GM21447 (cell line): Measurements from ENCODE around the gene ZCCHC2.

Experiments
- ATAC-seq: cut with Tn5 transposase; IDR thresholded peaks from one replicate; pipeline ENCODE4 v1.9.1; 2021; ENCODE audit not compliant: unreplicated experiment

Gene ZCCHC2

GRCh38 chr18:62607708-62608428, 85.0 kb downstream of the ZCCHC2 start:
- no peak for ATAC-seq

DNA sequence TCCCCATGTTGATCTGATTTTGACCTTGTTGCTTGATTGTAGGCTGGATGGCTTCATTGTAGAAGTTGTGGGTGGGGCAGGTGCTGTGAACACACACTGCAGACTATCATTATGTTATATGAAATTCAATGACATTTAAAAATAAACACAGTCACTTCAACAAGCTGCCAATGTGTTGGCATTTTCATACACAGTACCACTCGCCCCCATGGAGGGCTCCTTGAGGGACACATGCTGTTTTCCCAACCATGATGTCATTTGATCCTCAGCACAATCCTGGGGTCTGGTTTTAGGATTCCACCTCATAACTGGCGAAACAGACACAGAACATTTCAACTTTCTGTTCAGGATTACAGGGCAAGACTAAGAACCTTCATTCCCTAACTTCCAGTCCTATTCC, 86.9 kb downstream of the ZCCHC2 start:
- ATAC-seq = no peak

GRCh38 chr18:62610351-62610700, 87.5 kb downstream of the ZCCHC2 start:
- ATAC-seq = no peak

- no peak for ATAC-seq
Observed at GRCh38 chr18:62610701-62611411, 88.0 kb downstream of the ZCCHC2 start.

GRCh38 chr18:62611453-62612288, 88.8 kb downstream of the ZCCHC2 start:
- ATAC-seq = no peak

- no peak for ATAC-seq
Observed at GRCh38 chr18:62612289-62612645, 89.4 kb downstream of the ZCCHC2 start.

DNA sequence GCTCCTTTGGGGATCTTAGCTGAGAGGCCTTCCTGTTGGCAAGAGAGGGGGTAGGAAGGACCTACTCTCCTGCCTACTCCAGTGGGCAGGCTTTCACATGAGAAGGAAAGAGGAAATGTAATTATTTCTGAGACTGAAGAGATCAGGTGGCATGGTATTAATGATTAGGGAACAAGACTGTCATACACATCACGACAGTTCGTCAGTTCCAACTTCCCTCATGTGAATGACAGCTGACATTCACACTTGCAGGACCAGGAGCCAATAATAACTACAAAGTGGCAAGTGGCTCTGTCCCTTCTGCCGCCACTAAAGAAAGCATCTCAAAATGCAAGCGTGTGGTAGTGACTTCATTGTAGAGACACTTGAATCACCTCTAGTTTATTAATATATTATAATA, 90.0 kb downstream of the ZCCHC2 start:
- no peak for ATAC-seq

DNA sequence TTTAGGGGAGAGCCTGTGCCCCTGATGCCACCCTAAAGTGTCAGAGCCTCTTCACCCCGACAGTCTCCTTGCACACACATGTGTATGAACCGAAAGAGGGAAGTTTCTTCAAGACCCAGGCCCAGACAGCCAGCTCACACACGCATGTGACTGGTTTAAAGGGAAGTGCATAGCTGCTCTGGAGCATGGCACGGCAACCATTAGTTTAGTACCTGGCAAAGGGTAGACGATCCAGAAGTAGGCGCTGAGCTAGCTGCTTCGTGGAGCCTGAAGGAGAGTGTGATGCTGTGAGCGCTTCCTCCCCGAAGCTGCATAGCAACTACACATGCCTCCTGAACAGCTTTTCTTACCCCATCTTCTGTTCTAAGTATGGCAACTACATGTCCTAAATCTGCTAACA, 91.7 kb downstream of the ZCCHC2 start:
- ATAC-seq = no peak

DNA sequence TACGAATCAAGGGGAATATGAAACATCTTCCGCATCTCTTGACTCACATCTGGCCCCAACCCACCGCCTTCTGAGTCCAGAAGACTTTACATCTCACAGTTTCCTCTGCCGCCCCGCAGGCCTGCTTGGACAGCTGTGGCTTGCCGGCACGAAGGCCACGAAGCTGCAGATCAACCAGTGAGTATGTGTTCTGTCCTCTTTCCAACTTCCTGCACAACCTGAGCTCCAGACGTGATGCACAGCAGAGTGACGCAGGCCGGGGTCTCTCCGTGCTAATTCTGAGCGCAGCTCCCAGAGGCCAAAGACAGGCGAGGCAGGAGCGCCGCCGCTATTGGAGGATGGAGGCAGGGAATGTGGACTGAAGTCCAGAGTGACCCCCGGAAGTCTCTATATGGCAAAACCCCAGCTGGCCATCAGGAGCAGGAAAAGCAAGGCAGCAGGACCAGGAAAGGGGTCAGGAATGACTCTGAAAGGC, 93.5 kb downstream of the ZCCHC2 start:
- ATAC-seq = no peak

- no peak for ATAC-seq
Observed at GRCh38 chr18:62617793-62618591, 95.2 kb downstream of the ZCCHC2 start.

- ATAC-seq = no peak
Observed at GRCh38 chr18:62618735-62619134, 95.9 kb downstream of the ZCCHC2 start.

DNA sequence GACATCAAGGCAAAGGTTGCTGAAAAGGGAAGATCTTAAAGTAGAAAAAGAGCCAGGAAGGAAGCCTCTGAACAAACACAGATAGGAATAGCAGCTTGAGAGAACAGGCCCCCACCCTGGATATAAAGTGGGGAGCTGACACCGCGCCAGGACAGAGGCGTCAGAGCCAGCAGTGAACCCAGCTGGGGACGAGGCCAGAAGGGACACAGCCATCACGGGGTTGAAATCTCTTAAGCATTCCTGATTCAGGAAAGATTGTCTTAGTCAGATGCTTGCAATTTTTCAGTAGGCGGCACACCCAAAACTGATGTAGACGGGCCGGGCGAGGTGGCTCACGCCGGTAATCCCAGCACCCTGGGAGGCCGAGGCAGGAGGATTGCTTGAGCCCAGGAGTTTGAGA, 98.7 kb downstream of the ZCCHC2 start:
- ATAC-seq = no peak

DNA sequence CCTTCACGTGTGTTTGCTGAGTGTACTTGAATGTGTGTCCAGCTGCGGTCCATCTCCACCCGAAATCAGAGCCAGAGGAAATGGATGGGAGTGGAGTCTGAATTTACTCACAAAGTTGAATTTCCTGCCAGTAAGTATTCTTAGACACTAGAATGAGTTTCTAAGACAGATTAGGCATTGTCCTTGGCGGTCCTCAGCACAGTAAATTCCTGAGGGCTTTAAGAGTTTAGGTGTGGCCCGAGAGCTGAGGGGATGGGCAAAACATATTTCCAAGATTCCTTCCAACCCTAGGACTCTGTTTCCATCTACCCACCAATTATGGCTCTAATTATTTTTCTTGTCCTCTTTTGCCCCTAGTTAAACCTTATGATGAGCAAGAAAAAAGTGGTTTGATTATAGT, 102.2 kb downstream of the ZCCHC2 start:
- ATAC-seq = no peak
